Measurements from ENCODE around the gene ATP2C1.

The ATP2C1 gene

DNA sequence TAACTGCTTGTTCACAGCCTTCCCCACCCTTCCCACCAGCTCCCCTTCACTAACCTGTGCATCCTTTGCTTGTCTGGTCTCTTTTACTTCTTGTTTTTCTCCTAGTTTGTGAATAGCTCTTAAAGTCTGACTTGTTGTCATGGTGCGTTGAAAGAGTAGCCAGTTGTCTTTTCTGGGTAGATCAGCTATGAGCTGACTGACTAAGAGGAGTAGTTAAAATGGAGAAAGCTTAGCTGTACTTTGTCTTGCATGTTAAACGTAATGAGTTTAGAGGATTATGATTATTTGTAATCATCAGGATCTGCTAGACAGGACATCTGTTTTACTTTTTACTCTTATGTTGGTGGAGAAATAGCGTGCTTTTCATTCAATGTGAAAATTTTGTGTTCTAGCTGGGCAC, 35.9 kb downstream of the ATP2C1 start:
- no peaks in the 10 kb centered on the region for H3K4me1 ChIP-seq (ENCODE audit: control insufficient read depth, insufficient read depth, low read length)
- H3K27ac ChIP-seq (ENCODE audit: low read depth, low read length): no peak overlapping the region

DNA sequence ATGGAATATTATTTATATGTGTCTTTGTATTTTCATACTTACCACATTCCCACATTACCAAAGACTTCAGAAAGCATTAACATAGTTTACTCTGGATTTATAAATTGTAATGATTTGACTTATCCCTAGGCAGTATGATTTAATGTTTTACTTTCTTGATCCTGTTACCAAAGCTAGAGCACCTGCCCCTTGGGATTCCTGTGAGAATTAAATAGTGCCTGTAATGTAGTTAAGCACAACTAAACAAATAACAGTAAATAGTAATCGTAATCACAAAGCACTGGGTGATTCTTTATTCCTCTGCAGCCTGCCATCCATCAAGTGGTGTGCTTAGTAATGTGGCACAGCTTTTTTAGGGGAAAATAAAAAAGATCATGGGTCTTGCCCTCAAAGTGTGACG, 39.1 kb downstream of the ATP2C1 start:
- Histone ChIP-seq H3K4me1 (ENCODE audit: control insufficient read depth, insufficient read depth, low read length) (no peaks in the 10 kb centered on the region), H3K36me3 (ENCODE audit: control insufficient read depth, insufficient read depth, low read length) (no peaks in the 10 kb centered on the region), H3K9ac (ENCODE audit: low read length) (no peak overlapping the region), H3K27ac (ENCODE audit: low read depth, low read length) (no peak overlapping the region), H3K4me3 (ENCODE audit: low read length) (no peak overlapping the region), H3K27me3 (ENCODE audit: control insufficient read depth, insufficient read depth, low read length) (no peaks in the 10 kb centered on the region)

More for the DNA sequence above, 35.9 kb downstream of the ATP2C1 start:
- Histone ChIP-seq H3K27me3 (ENCODE audit: control insufficient read depth, insufficient read depth, low read length) (no peaks in the 10 kb centered on the region), H3K4me3 (ENCODE audit: low read length) (no peak overlapping the region), H3K36me3 (ENCODE audit: control insufficient read depth, insufficient read depth, low read length) (no peaks in the 10 kb centered on the region), H3K9ac (ENCODE audit: low read length) (no peak overlapping the region)

DNA sequence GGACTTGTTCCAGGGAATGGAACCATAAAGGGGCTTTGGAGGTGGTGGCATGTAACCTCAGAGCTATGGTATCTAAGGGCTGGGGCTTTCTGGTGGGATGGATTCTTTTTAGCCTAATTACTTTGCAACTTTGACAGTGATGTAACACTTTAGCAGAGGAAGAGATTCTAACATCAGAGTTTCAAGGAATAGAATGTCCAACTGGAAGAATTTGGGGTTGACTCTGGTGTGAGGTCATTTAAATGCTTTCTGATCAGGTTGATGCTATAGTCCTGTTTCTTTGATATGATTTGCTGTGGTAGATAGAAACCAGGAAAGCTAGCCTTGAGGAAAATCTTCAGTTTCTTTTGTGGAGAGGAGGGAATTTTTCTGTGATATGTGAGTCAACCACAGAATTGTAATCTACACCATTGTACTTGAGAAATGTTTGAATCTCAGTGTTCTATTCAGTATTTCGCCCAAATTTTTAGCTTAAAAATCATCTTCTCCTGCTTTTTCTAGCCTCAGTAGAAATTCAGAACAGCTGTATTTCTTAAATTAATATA, 40.0 kb downstream of the ATP2C1 start:
- H3K36me3 ChIP-seq (ENCODE audit: control insufficient read depth, insufficient read depth, low read length): peaks cover 2% of the 10 kb centered on the region

DNA sequence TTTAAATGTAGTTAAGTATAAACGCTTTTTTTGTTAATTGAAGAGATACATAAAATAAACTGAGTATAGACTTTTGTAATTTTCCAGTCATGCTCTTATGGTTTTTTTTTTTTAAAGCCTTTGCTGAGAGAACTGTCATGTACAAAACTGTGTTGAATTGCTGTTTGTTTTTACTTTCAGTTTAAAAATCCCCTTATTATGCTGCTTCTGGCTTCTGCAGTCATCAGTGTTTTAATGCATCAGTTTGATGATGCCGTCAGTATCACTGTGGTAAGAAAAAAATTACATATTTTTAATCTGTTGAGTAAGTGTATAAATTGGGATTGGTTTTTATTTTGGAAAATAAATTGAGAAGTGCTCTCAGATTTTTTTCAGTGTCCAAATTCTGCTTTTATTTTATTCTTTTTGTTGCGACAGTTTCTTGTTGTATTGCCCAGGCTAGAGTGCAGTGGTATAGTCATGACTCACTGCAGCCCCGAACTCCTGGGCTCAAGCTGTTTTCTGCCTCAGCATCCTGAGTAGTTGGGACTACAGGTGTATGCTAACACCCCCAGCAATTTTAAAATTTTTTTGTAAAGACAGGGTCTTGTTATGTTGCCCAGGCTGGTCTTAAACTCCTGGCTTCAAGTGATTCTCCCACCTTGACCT, 40.7 kb downstream of the ATP2C1 start:
- H3K9ac ChIP-seq (ENCODE audit: low read length): no peak overlapping the region
- peaks cover 2% of the 10 kb centered on the region for H3K36me3 ChIP-seq (ENCODE audit: control insufficient read depth, insufficient read depth, low read length)
- no peaks in the 10 kb centered on the region for H3K27me3 ChIP-seq (ENCODE audit: control insufficient read depth, insufficient read depth, low read length)
- no peaks in the 10 kb centered on the region for H3K4me1 ChIP-seq (ENCODE audit: control insufficient read depth, insufficient read depth, low read length)
- H3K27ac ChIP-seq (ENCODE audit: low read depth, low read length): no peak overlapping the region
- H3K4me3 ChIP-seq (ENCODE audit: low read length): no peak overlapping the region

More for the DNA sequence above, 40.0 kb downstream of the ATP2C1 start:
- no peak overlapping the region for H3K4me3 ChIP-seq (ENCODE audit: low read length)
- no peak overlapping the region for H3K9ac ChIP-seq (ENCODE audit: low read length)
- no peaks in the 10 kb centered on the region for H3K4me1 ChIP-seq (ENCODE audit: control insufficient read depth, insufficient read depth, low read length)
- H3K27me3 ChIP-seq (ENCODE audit: control insufficient read depth, insufficient read depth, low read length): no peaks in the 10 kb centered on the region
- no peak overlapping the region for H3K27ac ChIP-seq (ENCODE audit: low read depth, low read length)

DNA sequence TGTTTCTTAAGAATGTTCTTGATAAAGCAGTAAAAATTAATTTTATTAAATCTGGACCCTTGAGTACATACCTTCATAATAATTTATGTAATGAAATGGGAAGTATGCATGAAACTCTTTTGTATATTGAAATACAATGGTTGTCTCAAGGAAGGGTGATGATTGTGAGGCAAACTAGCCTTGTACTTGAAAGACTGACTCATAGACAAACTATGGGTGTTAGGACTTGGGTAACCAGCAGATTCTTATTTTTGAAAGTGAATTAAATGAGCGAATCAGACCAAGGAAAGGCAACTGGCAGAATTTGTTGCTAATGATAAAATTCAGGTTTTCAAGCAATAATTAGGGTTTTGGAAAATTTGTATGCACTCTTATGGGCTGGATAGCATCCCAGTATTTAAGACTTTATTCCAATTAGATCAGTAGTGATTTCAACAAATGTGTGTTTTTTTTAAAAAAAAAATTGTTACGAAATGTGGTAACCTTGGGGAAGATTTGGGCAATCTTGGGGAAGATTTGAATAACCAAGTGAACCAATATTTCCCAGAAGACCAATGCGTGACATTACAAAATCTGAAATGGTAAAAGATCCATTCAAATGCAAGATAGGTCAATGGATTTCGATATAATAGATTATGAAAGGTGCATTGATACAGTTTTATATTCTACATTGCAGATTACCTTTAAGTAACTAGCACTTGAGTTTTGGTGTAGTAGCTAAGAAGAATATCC, 42.0 kb downstream of the ATP2C1 start:
- no peak overlapping the region for H3K4me3 ChIP-seq (ENCODE audit: low read length)
- H3K9ac ChIP-seq (ENCODE audit: low read length): no peak overlapping the region
- H3K36me3 ChIP-seq (ENCODE audit: control insufficient read depth, insufficient read depth, low read length): peaks cover 2% of the 10 kb centered on the region
- H3K4me1 ChIP-seq (ENCODE audit: control insufficient read depth, insufficient read depth, low read length): no peaks in the 10 kb centered on the region
- no peak overlapping the region for H3K27ac ChIP-seq (ENCODE audit: low read depth, low read length)
- no peaks in the 10 kb centered on the region for H3K27me3 ChIP-seq (ENCODE audit: control insufficient read depth, insufficient read depth, low read length)

DNA sequence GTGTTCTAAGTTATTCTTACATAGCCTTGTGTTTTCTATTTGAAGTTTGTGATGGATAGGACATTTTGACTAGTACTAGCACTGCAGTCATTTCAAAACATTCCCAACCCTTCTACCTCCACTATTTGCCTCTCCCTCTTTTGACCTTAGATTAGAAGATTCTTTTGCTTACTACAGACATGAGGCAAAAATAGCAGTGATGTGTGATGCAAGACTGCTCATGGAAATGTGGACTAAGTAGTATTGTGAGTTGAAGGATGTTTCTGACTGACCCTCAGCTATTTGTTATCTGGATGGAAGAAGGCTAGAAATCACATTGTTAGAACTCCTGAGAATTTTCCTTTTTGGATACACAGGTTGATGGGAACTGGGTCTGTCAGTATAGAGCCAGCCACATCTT, 45.9 kb downstream of the ATP2C1 start:
- Histone ChIP-seq H3K9ac (ENCODE audit: low read length) (no peak overlapping the region), H3K27ac (ENCODE audit: low read depth, low read length) (no peak overlapping the region), H3K4me3 (ENCODE audit: low read length) (no peak overlapping the region), H3K36me3 (ENCODE audit: control insufficient read depth, insufficient read depth, low read length) (peaks cover 5% of the 10 kb centered on the region), H3K4me1 (ENCODE audit: control insufficient read depth, insufficient read depth, low read length) (no peaks in the 10 kb centered on the region), H3K27me3 (ENCODE audit: control insufficient read depth, insufficient read depth, low read length) (no peaks in the 10 kb centered on the region)

DNA sequence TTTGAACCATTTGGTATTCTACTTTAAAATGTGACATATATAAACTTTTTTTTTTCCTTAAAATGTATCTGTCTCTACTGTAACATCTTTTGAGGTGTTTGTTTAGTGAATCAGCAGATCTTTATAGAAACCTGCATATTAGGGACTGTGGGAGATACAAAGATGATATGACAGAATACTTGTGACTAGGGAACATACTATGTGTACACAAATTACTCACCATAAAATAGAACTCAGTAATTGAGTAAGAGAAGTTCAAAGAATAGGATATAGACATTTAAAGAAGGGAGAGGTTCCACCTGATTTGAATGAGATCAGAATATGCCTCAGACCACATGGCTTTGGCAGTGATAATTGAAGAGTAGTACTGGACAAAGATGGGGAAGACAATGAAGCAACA, 47.9 kb downstream of the ATP2C1 start:
- Histone ChIP-seq H3K36me3 (ENCODE audit: control insufficient read depth, insufficient read depth, low read length) (peaks cover 5% of the 10 kb centered on the region), H3K4me1 (ENCODE audit: control insufficient read depth, insufficient read depth, low read length) (no peaks in the 10 kb centered on the region), H3K4me3 (ENCODE audit: low read length) (no peak overlapping the region), H3K9ac (ENCODE audit: low read length) (no peak overlapping the region), H3K27me3 (ENCODE audit: control insufficient read depth, insufficient read depth, low read length) (no peaks in the 10 kb centered on the region), H3K27ac (ENCODE audit: low read depth, low read length) (no peak overlapping the region)

DNA sequence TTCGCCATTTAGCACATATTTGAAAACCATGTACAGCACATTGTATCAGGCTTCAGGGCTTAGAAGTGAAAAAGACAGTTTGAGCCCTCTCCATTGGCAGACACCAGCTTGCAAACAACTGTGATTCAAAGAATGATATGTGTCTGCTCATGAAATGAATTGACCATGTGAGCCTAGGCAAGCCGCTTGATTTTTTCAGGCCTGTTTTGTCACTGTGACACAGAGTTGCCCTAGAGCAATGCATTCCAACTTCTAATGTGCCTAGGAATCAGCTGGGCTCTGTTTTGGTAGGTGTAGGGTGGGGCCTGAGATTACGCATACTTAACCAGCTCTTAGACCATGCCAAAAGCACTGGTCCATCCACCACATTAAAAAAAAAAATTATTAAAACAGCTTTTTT, 53.0 kb downstream of the ATP2C1 start:
- H3K4me1 ChIP-seq (ENCODE audit: control insufficient read depth, insufficient read depth, low read length): no peaks in the 10 kb centered on the region
- H3K4me3 ChIP-seq (ENCODE audit: low read length): no peak overlapping the region
- peaks cover 6% of the 10 kb centered on the region for H3K36me3 ChIP-seq (ENCODE audit: control insufficient read depth, insufficient read depth, low read length)
- H3K27ac ChIP-seq (ENCODE audit: low read depth, low read length): no peak overlapping the region
- no peak overlapping the region for H3K9ac ChIP-seq (ENCODE audit: low read length)
- no peaks in the 10 kb centered on the region for H3K27me3 ChIP-seq (ENCODE audit: control insufficient read depth, insufficient read depth, low read length)

DNA sequence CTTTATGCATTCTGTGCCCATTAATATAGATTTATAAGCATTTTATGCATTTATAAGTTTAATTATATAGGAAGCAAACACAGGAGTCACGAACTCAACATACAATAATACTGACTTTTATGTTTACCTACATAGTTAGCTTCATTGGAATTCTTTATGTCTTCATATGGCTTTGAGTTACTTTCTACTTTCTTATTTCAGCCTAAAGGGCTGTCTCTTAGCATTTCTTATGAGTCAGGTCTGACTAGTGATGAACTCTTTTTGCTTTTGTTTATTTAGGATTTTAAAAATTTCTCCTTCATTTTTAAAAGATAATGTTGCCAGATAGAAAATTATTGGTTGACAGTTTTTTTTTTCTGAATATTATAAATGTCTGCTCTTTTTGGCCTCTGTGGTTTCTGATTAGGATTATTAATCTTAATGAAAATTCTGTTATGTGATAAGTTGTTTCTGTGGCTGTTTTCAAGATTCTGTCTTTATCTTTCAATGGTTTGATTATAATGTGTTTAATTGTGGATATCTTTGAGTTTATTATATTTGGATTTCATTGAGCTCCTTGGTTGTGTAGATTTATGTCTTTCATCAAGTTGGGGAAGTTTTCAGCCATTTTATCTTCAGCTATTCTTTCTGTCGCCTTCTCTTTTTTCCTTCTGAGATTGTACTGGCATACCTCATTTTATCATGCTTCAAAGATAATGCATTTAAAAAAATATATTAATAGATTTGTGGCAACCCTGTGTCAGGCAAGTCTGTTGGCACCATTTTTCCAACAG, 54.3 kb downstream of the ATP2C1 start:
- Histone ChIP-seq H3K27me3 (ENCODE audit: control insufficient read depth, insufficient read depth, low read length) (no peaks in the 10 kb centered on the region), H3K4me3 (ENCODE audit: low read length) (no peak overlapping the region), H3K9ac (ENCODE audit: low read length) (no peak overlapping the region), H3K27ac (ENCODE audit: low read depth, low read length) (no peak overlapping the region), H3K36me3 (ENCODE audit: control insufficient read depth, insufficient read depth, low read length) (peaks cover 6% of the 10 kb centered on the region), H3K4me1 (ENCODE audit: control insufficient read depth, insufficient read depth, low read length) (no peaks in the 10 kb centered on the region)

DNA sequence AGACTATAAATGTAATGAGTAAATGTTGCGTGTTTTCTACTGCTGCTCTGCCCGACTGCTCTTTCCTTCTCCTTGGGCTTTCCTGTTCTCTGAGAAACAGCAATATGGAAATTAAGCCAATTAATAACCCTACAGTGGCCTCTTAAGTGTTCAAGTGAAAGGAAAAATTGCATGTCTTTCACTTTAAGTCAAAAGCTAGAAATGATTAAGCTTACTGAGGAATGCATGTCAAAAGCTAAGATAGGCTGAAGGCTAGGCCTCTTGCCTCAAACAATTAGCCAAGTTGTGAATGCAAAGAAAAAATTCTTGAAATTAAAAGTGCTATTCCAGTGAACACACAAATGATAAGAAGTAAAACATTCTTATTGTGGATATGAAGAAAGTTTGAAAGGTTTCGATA, 55.0 kb downstream of the ATP2C1 start:
- Histone ChIP-seq H3K36me3 (ENCODE audit: control insufficient read depth, insufficient read depth, low read length) (peaks cover 6% of the 10 kb centered on the region), H3K27ac (ENCODE audit: low read depth, low read length) (no peak overlapping the region), H3K9ac (ENCODE audit: low read length) (no peak overlapping the region), H3K4me3 (ENCODE audit: low read length) (no peak overlapping the region), H3K27me3 (ENCODE audit: control insufficient read depth, insufficient read depth, low read length) (no peaks in the 10 kb centered on the region), H3K4me1 (ENCODE audit: control insufficient read depth, insufficient read depth, low read length) (no peaks in the 10 kb centered on the region)

DNA sequence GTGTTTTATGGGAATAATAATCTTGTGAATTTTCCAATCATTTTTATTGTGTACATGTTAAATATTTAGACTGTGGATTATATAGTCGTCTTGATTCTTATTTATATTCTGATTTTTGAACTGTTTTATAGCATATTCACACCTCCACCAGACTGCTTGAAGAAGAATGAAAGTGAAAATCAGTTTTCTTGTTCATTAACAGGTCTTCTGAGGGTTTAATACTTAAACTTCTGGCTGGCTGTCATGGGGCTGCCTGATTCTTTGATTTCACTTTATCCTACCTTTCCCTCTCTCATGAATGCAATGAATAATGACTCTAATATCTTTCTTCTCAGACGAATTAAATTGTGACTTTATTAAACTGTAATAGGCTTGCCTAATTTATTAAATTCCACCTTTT, 56.2 kb downstream of the ATP2C1 start:
- Histone ChIP-seq H3K27me3 (ENCODE audit: control insufficient read depth, insufficient read depth, low read length) (no peaks in the 10 kb centered on the region), H3K4me3 (ENCODE audit: low read length) (no peak overlapping the region), H3K9ac (ENCODE audit: low read length) (no peak overlapping the region), H3K4me1 (ENCODE audit: control insufficient read depth, insufficient read depth, low read length) (no peaks in the 10 kb centered on the region), H3K36me3 (ENCODE audit: control insufficient read depth, insufficient read depth, low read length) (peaks cover 4% of the 10 kb centered on the region), H3K27ac (ENCODE audit: low read depth, low read length) (no peak overlapping the region)

DNA sequence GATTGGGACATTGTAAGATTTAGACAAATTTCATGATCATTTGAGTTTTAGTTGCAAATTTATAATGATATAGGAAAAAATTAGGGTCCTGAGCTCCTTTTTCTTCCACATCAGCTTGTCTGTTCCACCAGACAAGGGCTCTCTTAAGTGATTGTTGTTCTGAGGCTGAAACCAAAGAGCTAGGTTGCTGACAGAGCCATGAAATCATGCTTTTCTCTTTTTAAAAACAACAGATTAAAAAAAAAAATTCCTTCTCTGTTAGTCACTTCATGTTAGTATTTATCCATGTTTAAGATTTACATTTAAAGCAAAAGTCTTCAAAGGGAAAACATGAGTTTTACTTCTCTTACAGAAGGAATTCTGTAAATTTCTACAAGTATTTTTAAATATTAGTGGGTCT, 56.8 kb downstream of the ATP2C1 start:
- H3K4me1 ChIP-seq (ENCODE audit: control insufficient read depth, insufficient read depth, low read length): no peaks in the 10 kb centered on the region

More for the DNA sequence above, 56.8 kb downstream of the ATP2C1 start:
- no peak overlapping the region for H3K9ac ChIP-seq (ENCODE audit: low read length)
- peaks cover 7% of the 10 kb centered on the region for H3K36me3 ChIP-seq (ENCODE audit: control insufficient read depth, insufficient read depth, low read length)
- no peaks in the 10 kb centered on the region for H3K27me3 ChIP-seq (ENCODE audit: control insufficient read depth, insufficient read depth, low read length)
- H3K27ac ChIP-seq (ENCODE audit: low read depth, low read length): no peak overlapping the region
- H3K4me3 ChIP-seq (ENCODE audit: low read length): no peak overlapping the region

All from rectal smooth muscle tissue (tissue), 1 donor.